Esophagus muscularis mucosa (tissue), 4 donors: Measurements from ENCODE around the gene RAB14.

ENCODE experiments used
- CTCF ChIP-seq, 3 experiments: fragments of 200-600 bp in 2 of 3; fragments of 450-650 bp in 1 of 3; sonication (generic) in 2 of 3; IDR thresholded peaks; one replicate each; pipeline ENCODE4 v1.5.1; 2017 to 2019; ENCODE audit warnings: antibody characterized with exemption in 3 of 3, mild to moderate bottlenecking in 2 of 3, moderate library complexity in 1 of 3
- EP300 ChIP-seq: sonication (generic); formaldehyde crosslinking; IDR thresholded peaks from one replicate; pipeline ENCODE4 v1.6.1; 2017; ENCODE audit warnings: antibody characterized with exemption
- POLR2A ChIP-seq: fragments of 450-650 bp; IDR thresholded peaks from one replicate; pipeline ENCODE4 v1.6.1; 2017; ENCODE audit warnings: antibody characterized with exemption, moderate library complexity, mild to moderate bottlenecking, low read depth

DNA sequence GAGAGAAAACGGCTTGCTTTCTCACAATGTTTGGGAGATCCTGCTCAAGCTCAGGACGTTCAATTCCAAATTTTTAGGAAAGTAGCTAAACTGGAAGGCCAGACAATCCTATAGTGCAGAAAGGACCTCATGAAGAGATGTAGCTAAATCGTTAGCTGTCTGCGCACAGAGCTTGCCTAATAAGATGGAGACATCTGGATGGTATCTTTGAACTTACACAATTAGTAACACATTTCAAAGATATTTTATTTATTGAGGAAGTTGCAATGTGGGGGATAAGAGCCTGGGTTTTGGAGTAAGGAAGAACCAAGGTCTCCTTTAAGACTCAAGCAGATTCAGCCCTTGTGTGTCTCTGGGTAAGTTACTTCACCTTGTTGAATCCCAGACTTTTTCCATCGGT is 28.6 kb upstream of the RAB14 start:
- TF ChIP-seq EP300 = no peak
- TF ChIP-seq CTCF (IDR thresholded peaks at IDR 0.05) = no peak
- TF ChIP-seq POLR2A = no peak
